Testis (tissue), 2 donors: ENCODE data around the gene FERMT1.

Experiments
- CTCF ChIP-seq, 3 experiments: fragments of 450-650 bp in 2 of 3; fragments of 200-600 bp in 1 of 3; sonication (generic) in 1 of 3; IDR thresholded peaks; one replicate each; pipeline ENCODE4 v1.5.1; 2016 to 2019; ENCODE audit warnings: antibody characterized with exemption in 3 of 3, mild to moderate bottlenecking in 2 of 3, moderate library complexity in 1 of 3
- POLR2A ChIP-seq: fragments of 450-650 bp; IDR thresholded peaks from one replicate; pipeline ENCODE4 v1.6.1; 2017; ENCODE audit warnings: antibody characterized with exemption, mild to moderate bottlenecking, moderate library complexity

GRCh38 chr20:6122111-6122872 lies 538 bp downstream of the FERMT1 start:
- TF ChIP-seq CTCF (IDR thresholded peaks at IDR 0.05) = no peak
- TF ChIP-seq POLR2A = no peak
